GM19328 (cell line): ENCODE measurements around the gene SMC5.
"Not testable (repeated sequence)": the region's sequence is repeated elsewhere in the genome, so short reads cannot be mapped to it uniquely, and the experiment has no call there.

Source experiments
- ATAC-seq: cut with Tn5 transposase; IDR thresholded peaks from one replicate; pipeline ENCODE4 v1.9.1; 2021; ENCODE audit warnings: mild to moderate bottlenecking, moderate library complexity; ENCODE audit not compliant: unreplicated experiment

The SMC5 gene

GRCh38 chr9:70262948-70263347 is 4.2 kb downstream of the SMC5 start:
- no peak for ATAC-seq

DNA sequence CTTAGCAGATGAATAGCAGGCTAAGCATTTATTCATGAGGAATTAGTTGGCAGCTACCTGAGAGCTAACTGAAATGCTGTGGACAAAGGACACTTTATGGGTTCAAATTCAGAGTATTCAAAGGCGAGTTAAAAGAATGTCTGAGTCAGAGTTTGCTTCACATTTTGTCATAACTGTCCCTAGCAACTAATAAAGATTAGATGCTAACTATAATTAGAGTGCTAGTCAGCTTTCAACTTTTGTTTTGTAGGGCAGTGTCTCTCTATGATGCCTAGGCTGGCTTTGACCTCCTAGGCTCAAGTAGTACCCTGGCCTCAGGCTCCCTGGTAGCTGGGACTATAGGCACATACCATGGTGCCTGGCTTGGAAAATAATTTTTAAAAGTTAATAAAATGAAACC is 4.6 kb downstream of the SMC5 start:
- ATAC-seq: no peak

GRCh38 chr9:70278305-70278704 is 19.5 kb downstream of the SMC5 start:
- ATAC-seq: no peak

GRCh38 chr9:70283848-70284247 is 25.1 kb downstream of the SMC5 start:
- no peak for ATAC-seq

DNA sequence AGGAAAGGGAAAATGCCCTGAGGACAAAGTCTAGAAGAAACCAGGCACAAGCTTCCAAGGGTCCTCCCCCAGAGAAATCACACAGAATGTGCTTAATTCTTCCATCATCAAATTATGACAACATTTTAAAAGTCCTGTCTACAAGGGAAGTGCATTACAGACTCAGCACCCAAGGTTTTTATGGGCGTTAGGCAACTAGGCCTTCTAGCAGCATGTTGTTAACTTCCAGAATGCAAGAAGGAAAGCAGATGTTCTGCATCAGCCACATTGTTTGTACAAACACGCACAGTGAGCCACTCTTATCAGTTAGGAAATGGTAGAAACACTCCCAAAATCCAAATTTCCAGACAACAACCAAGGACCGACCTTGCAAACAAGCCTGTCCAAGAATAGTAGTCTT is 26.5 kb downstream of the SMC5 start:
- ATAC-seq: no peak

GRCh38 chr9:70285981-70286598 is 27.3 kb downstream of the SMC5 start:
- ATAC-seq: no peak

- no peak for ATAC-seq
These were observed 31.8 kb downstream of the SMC5 start for GRCh38 chr9:70290626-70291025.

DNA sequence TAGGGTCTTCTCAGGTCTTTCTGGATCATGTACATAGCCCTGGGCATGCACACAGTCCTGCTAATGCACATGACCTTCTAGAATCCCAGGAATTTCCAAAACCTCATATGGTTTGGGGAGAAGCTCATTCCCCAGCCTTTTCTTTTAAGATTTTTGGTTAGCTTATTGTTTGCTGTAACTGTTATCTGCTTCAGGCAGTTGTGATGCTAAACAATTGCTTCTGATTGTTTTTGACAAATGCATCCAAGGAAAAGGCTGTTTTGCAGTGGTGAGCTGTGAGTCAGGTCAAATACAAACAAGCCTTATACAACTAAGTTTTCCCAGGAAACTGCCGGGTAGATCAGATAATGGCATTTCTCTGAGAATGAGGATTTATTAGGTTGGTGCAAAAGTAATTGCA is 32.7 kb downstream of the SMC5 start:
- no peak for ATAC-seq

DNA sequence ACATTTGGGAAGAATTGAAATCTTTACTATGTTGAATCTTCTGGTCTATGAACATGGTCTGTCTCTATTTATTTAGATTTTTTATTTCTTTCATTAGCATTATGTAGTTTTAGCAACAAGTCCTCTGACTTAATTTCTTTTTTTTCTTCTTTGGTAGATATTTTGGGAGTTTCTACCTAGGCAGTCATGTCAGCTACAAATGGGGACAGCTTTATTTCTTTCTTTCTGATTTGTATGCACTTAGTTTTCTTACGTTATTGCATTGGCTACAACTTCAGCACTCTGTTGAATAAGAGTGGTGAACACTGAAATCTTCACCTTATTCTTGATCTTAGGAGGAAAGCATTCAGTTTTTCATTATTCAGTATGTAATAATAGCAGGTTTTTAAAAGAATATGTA is 33.5 kb downstream of the SMC5 start:
- ATAC-seq: no peak

DNA sequence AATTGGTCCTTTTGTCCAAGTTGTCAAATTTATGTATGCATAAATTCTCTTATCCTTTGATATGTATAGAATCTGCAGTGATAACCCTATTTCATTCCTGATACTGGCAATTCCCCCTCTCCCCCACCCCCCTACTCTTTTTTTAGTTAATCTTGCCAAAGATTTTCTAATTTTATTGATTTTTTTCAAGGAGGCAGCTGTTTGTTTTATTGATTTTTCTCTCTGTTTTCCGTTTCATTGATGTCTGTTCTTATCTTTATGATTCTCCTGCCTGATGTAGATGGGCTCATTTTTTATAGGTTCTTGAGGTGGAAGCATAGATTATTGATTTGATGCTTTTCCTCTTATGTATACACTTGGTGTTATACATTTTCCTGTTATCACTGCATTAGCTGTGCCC is 34.4 kb downstream of the SMC5 start:
- ATAC-seq: no peak

DNA sequence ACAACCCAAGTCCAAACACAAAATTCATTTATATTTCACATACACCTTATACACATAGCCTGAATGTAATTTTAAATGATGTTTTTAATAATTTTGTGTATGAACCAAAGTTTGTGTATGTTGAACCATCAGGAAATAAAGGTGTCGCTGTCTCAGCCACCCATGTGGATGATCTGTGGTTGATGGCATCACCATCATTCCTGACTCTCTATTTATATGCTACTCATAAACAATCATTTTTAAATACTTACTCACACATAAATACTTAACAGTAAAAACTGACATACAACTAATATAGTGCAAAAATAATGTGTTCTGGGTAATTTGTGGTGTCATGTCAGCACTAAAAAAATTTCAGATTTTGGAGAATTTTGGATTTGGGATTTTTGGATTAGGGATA is 38.4 kb downstream of the SMC5 start:
- no peak for ATAC-seq

DNA sequence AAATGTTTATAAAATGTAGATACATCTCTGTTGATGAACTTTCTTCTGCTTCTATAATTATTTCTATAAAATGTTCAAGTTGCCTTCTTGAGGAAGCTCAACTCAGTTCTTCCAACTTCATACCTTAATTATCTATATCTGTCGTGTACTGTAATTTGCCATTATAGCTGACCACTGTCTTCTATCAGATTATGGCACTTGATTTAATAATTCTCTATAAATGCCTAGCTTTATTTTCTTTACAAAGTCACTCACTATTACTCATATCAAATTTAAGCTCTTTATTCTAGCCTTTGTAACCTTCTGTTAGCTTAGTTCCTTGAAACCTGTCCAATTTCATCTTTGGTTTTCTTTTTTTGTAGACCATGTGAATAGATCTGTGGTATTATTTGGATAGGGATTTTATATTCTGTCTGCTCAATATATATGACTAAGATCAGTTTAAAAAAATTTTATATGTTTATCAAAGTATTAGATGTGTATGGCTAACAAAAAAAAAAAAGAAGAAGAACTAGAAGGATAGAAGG is 39.5 kb downstream of the SMC5 start:
- ATAC-seq: no peak

- ATAC-seq: no peak
These were observed 44.5 kb downstream of the SMC5 start for GRCh38 chr9:70303268-70303667.

DNA sequence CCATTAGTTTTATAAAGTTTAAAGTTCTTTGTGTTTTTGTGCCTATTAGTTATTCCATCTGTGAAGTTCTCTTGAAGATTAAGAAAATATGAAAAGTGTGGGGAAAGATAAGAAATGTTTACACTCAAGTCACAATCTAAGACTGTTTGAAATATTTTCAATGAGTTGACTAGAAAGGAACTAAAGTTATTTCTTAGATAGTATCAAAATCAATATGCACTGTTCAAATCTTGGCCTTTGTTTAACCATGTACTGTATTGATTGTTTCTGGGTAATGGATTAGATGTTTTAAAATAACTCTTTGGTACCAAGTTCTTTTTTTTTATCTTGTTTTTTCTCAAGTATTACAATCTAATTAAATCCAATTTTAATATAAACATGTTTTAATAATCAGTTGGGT is 46.0 kb downstream of the SMC5 start:
- ATAC-seq: no peak

GRCh38 chr9:70315389-70315788 is 56.6 kb downstream of the SMC5 start:
- no peak for ATAC-seq

GRCh38 chr9:70318002-70318401 is 59.2 kb downstream of the SMC5 start:
- ATAC-seq: no peak

DNA sequence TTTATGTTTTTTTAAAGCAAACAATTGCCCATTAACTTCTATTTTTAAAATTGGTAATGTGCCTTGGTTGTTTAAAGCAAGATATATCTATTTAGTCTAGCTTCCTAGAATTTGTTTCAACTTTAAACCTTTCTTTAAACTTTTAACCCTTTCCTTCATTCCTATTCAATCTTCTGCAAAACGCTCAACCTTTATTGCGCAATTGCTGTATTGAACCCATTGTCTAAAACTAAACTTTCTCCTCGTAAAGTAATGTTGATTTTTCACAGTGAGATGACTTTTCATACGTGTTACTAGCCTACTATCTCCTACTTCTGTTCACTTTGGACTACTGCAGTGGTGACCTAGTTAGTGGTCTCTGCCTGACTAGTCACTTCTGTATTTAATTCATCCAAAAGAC is 63.3 kb downstream of the SMC5 start:
- no peak for ATAC-seq

GRCh38 chr9:70324963-70325362 is 66.2 kb downstream of the SMC5 start:
- ATAC-seq: no peak

GRCh38 chr9:70328625-70329024 is 69.8 kb downstream of the SMC5 start:
- not testable (repeated sequence) for ATAC-seq

GRCh38 chr9:70340572-70340971 is 81.8 kb downstream of the SMC5 start:
- no peak for ATAC-seq

GRCh38 chr9:70347046-70347445 is 88.3 kb downstream of the SMC5 start:
- no peak for ATAC-seq

DNA sequence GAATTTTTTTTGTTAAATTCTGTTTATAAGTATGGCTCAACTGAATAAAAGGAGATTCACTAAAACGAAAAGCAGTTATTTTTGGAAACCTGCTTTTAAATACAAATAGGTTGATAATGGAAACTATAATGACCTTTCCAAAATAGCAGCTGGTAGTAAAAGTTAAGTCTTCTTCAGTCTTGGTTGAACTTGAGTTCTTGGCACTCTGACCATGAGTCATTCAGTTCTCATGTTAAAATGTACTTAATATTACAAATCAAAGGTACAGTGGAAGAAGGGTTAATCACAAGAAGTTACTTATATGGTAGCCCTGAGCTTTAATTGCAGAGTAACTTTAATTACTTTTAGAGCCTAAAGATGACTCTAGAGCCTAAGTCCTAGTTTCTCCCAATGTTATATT is 93.6 kb downstream of the SMC5 start:
- no peak for ATAC-seq

DNA sequence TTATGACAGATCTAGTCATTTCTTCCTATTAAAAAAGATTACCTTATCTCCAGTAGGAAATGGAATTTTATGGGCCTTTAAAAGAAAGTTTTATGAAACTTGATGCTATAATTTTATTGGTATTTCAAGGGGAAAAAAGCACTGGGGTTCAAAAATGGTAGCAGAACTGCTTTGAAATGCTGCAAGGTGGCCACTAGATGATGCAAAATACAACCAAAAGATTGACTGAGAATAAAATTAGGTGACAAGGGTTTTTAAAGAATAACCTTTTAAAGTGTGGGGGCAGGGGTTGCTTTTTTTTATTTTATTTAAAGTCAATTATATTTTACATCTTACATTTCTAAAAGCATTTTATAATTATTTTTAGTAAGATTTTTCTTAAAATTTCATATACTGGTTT is 94.0 kb downstream of the SMC5 start:
- no peak for ATAC-seq
